HCT116 (cell line): ENCODE results near the gene EDDM13. TPM values are rescaled to one million over a fixed set of nuclear protein-coding genes. Genes with fewer than 3 reads are reported as not detected.

ENCODE experiments used
- ATAC-seq: fragments of 200-7000 bp; cut with Tn5 transposase; 2 replicates; pipeline ENCODE4 v1.9.1; 2020; ENCODE audit warnings: mild to moderate bottlenecking, moderate library complexity
- BruUV-seq: library from RNA; stranded (reverse); fragments of 400-500 nt; replicated peaks from 2 replicates; lab custom pipeline; 2021; lab: Mats Ljungman, UMichigan
- CTCF ChIA-PET: fragments of 300-600 bp; sonication (Branson Sonifier 250); formaldehyde crosslinking; loops from one replicate; lab custom pipeline; 2021; ENCODE audit warnings: antibody characterized with exemption; lab: Charles Lee
- POLR2A ChIA-PET: fragments of 300-600, 350-600 bp; sonication (Branson Sonifier 250); formaldehyde crosslinking; loops from one replicate; lab custom pipeline; 2021; ENCODE audit warnings: antibody characterized with exemption; lab: Charles Lee
- RAD21 ChIA-PET, 2 experiments: fragments of 300-600 bp; sonication (Branson Sonifier 250); formaldehyde crosslinking; loops; one replicate each; lab custom pipeline; 2023; ENCODE audit warnings: low total read pairs in 2 of 2; ENCODE audit not compliant: uncharacterized antibody in 2 of 2, unreplicated experiment in 2 of 2, low non-redundant PET in 1 of 2; lab: Charles Lee
- DNase-seq: peaks from one replicate; pipeline ENCODE4 v3.0.0-alpha.2; 2010; ENCODE audit warnings: low read depth, low spot score
- H2AFZ ChIP-seq: fragments of 200-600 bp; shearing (Covaris generic), sonication (generic); 2 replicates; pipeline ENCODE4 v1.6.1; 2017; ENCODE audit warnings: low read depth, mixed run types, mixed read lengths, antibody characterized with exemption, low read length; ENCODE audit not compliant: poor library complexity, severe bottlenecking
- H3K27ac ChIP-seq: 2 replicates; pipeline ENCODE4 v1.5.1; 2012; ENCODE audit warnings: low read depth, low read length
- H3K27me3 ChIP-seq: fragments of 200-600 bp; sonication (generic); 2 replicates; pipeline ENCODE4 v1.6.1; 2016; ENCODE audit warnings: mixed run types, low read length, mixed read lengths; ENCODE audit not compliant: insufficient read depth
- H3K36me3 ChIP-seq, 2 experiments: fragments of 200-500 bp in 1 of 2; fragments of 200-600 bp in 1 of 2; sonication (Bioruptor generic) in 1 of 2; sonication (generic) in 1 of 2; 2 replicates each; pipeline versions ENCODE4 v1.5.1 to v1.6.1; 2014 to 2016; ENCODE audit warnings: low read length in 2 of 2, inconsistent platforms in 1 of 2, mixed read lengths in 1 of 2, mixed run types in 1 of 2; ENCODE audit not compliant: insufficient read depth in 2 of 2, control insufficient read depth in 1 of 2
- H3K4me1 ChIP-seq, 2 experiments: fragments of 200-600 bp in 1 of 2; sonication (generic) in 1 of 2; 2 replicates each; pipeline versions ENCODE4 v1.5.1 to v1.6.1; 2012 to 2017; ENCODE audit warnings: low read length in 2 of 2, inconsistent platforms in 1 of 2, mild to moderate bottlenecking in 1 of 2, mixed read lengths in 1 of 2, mixed run types in 1 of 2, moderate library complexity in 1 of 2; ENCODE audit not compliant: insufficient read depth in 2 of 2, control insufficient read depth in 1 of 2
- H3K4me2 ChIP-seq: fragments of 200-600 bp; sonication (generic); 2 replicates; pipeline ENCODE4 v1.6.1; 2017; ENCODE audit warnings: mixed run types, low read length, mixed read lengths
- H3K4me3 ChIP-seq, 2 experiments: fragments of 200-600 bp in 1 of 2; sonication (generic) in 1 of 2; replicated peaks in 1 of 2; 2 replicates each; pipeline ENCODE4 v1.5.1; 2011 to 2016; ENCODE audit warnings: low read length in 2 of 2, control low read depth in 1 of 2, low read depth in 1 of 2, mild to moderate bottlenecking in 1 of 2, mixed read lengths in 1 of 2, mixed run types in 1 of 2
- H3K79me2 ChIP-seq: fragments of 200-600 bp; sonication (generic); 2 replicates; pipeline ENCODE4 v1.6.1; 2017; ENCODE audit warnings: mild to moderate bottlenecking, mixed run types, low read length, moderate library complexity, mixed read lengths; ENCODE audit not compliant: insufficient read depth
- H3K9ac ChIP-seq: fragments of 200-600 bp; sonication (generic); 2 replicates; pipeline ENCODE4 v1.6.1; 2016; ENCODE audit warnings: low read length, mixed read lengths
- H3K9me2 ChIP-seq: fragments of 200-600 bp; sonication (generic), shearing (Covaris generic); 2 replicates; pipeline ENCODE4 v1.6.1; 2017; ENCODE audit warnings: mixed run types, mild to moderate bottlenecking, moderate library complexity; ENCODE audit not compliant: insufficient read depth
- H3K9me3 ChIP-seq, 2 experiments: fragments of 200-500 bp in 1 of 2; fragments of 200-600 bp in 1 of 2; sonication (Bioruptor generic) in 1 of 2; sonication (generic) in 1 of 2; 2 replicates each; pipeline ENCODE4 v1.6.1; 2014 to 2017; ENCODE audit warnings: low read length in 2 of 2, mixed read lengths in 2 of 2, inconsistent platforms in 1 of 2, low read depth in 1 of 2, mild to moderate bottlenecking in 1 of 2, mixed run types in 1 of 2, moderate library complexity in 1 of 2; ENCODE audit not compliant: control insufficient read depth in 1 of 2, insufficient read depth in 1 of 2
- H4K20me1 ChIP-seq: fragments of 200-600 bp; sonication (generic), shearing (Covaris generic); 2 replicates; pipeline ENCODE4 v1.6.1; 2017; ENCODE audit warnings: mixed run types, mild to moderate bottlenecking, moderate library complexity; ENCODE audit not compliant: insufficient read depth
- CBX3 ChIP-seq: IDR thresholded peaks from 2 replicates; pipeline ENCODE4 v1.6.1; 2012; ENCODE audit warnings: low read depth
- CEBPB ChIP-seq: IDR thresholded peaks from 2 replicates; pipeline ENCODE4 v1.6.1; 2012; ENCODE audit warnings: low read depth
- EGR1 ChIP-seq: IDR thresholded peaks from 2 replicates; pipeline ENCODE4 v1.6.1; 2012; ENCODE audit warnings: low read depth
- ELF1 ChIP-seq: IDR thresholded peaks from 2 replicates; pipeline ENCODE4 v1.6.1; 2012; ENCODE audit warnings: low read depth, borderline replicate concordance
- EZH2 ChIP-seq: fragments of 200-600 bp; sonication (generic); IDR thresholded peaks from 2 replicates; pipeline ENCODE4 v1.6.1; 2017; ENCODE audit warnings: antibody characterized with exemption, mixed run types
- FOSL1 ChIP-seq: IDR thresholded peaks from 2 replicates; pipeline ENCODE4 v1.6.1; 2012; ENCODE audit warnings: low read depth
- JUND ChIP-seq: IDR thresholded peaks from 2 replicates; pipeline ENCODE4 v1.6.1; 2012
- POLR2A ChIP-seq: IDR thresholded peaks from 2 replicates; pipeline ENCODE4 v1.7.0; 2011; ENCODE audit warnings: borderline replicate concordance; ENCODE audit not compliant: insufficient read depth, insufficient read length; ENCODE audit errors: extremely low read depth
- SIN3A ChIP-seq: IDR thresholded peaks from 2 replicates; pipeline ENCODE4 v1.6.1; 2012; ENCODE audit warnings: low read depth
- SRF ChIP-seq: IDR thresholded peaks from 2 replicates; pipeline ENCODE4 v1.6.1; 2012; ENCODE audit warnings: low read depth
- TCF7L2 ChIP-seq: IDR thresholded peaks from 2 replicates; pipeline ENCODE4 v1.7.0; 2011; ENCODE audit warnings: borderline replicate concordance, inconsistent platforms; ENCODE audit not compliant: insufficient read depth, insufficient read length; ENCODE audit errors: extremely low read depth
- YY1 ChIP-seq: IDR thresholded peaks from 2 replicates; pipeline ENCODE4 v1.6.1; 2011; ENCODE audit warnings: low read length, low read depth, moderate library complexity, mild to moderate bottlenecking; ENCODE audit not compliant: insufficient replicate concordance; ENCODE audit errors: extremely low read depth
- ZFX ChIP-seq: fragments of 450-650 bp; IDR thresholded peaks from 2 replicates; pipeline ENCODE4 v1.6.1; 2017
- intact Hi-C: fragments of 100-400 bp; cut with micrococcal nuclease; formaldehyde crosslinking; loops from 2 replicates; pipeline ENCODE4 v1.10.0; 2022
- total RNA-seq: library from RNA; stranded (reverse); gene quantifications from one replicate; pipeline ENCODE4 v1.2.1, GENCODE V29; 2021; ENCODE audit not compliant: unreplicated experiment
- TF ChIP-seq, protein P1 (sequence below): IDR thresholded peaks from 2 replicates; pipeline ENCODE4 v1.6.1; 2011; ENCODE audit warnings: mild to moderate bottlenecking, low read length, moderate library complexity; ENCODE audit not compliant: insufficient replicate concordance; ENCODE audit errors: extremely low read depth
- TF ChIP-seq, protein P2 (sequence below): IDR thresholded peaks from 2 replicates; pipeline ENCODE4 v1.6.1; 2012

Gene EDDM13
- total RNA-seq, 1 experiment from 2014 or later, result not detected

DNA sequence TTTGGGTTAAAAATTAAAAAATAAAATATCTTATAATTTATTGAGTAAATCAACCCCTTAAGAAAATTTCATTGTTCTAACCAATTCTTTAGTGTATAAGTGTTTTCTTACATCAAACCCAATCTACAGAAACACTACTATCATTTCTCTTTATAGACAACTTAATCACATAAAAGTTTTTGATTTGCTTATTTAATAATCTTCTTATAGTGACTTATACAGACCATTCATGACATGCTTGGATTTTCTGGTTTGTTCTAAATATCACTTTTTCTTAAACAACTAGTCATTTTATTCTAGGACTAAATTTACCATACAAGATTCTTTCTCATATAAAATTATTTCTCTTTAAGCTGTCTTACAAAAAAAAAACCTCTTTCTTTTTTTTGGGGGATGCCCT, 69.4 kb downstream of the EDDM13 start:
- intact Hi-C loops, result no loop called here
- RAD21 ChIA-PET, result no interaction called here

DNA sequence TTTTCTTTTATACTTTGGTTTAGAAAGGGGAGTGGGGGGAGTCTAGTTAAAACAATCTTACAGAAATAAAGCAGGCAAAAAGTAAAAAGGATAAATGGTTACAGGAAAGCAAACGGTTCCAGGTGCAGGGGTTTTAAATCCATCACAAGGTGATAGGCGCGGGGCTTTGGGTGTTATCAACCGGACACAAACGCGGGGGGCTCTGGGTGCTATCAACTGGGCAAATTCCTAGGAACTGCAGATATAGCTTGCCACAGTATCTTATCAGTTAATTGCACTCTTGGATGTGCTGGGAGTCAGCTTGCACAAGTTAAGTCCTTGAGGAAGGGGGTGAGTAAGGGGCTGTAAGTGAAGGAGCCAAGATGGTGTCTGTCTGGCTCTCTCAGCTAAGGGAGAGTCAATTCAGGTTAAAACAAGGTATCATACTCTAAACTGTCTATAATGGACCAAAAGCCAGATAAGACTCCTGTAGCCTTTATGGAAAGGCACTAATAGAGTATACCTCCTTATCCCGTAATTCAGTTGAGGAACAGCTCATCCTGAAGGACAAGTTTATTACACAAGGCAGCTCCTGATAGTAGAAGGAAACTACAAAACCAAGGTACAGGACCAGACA, 74.7 kb downstream of the EDDM13 start:
- DNase-seq, result no peak
- Histone ChIP-seq H3K79me2 (no peaks in the 10 kb centered on the region), H3K4me3 (no peak overlapping the region), H3K9me3 (peaks cover 0 to 5% of the 10 kb centered on the region in 2 experiments; a peak in 2 of 4 replicates), H4K20me1 (no peaks in the 10 kb centered on the region), H3K4me1 (no peaks in the 10 kb centered on the region), H3K4me2 (no peak overlapping the region), H2AFZ (no peak overlapping the region), H3K27ac (no peak overlapping the region), H3K9ac (no peak overlapping the region), H3K9me2 (no peaks in the 10 kb centered on the region), H3K36me3 (no peaks in the 10 kb centered on the region), H3K27me3 (no peaks in the 10 kb centered on the region)
- ChIA-PET RAD21 (interaction anchor here in 1 of 2 experiments (0.6 kb wide), 1 partner anchor 21 kb away, joined by 3 read pairs; no protein-coding TSS in a partner anchor), POLR2A (no interaction called here), CTCF (interaction anchor here (1.2 to 2.8 kb wide), 4 partner anchors 14 to 281 kb away, joined by 3 to 18 read pairs (median 9); no protein-coding TSS in a partner anchor)
- no peak for ATAC-seq
- BruUV-seq, result no TSS peak
- intact Hi-C loops, result no loop called here
- TF ChIP-seq, protein P1, sequence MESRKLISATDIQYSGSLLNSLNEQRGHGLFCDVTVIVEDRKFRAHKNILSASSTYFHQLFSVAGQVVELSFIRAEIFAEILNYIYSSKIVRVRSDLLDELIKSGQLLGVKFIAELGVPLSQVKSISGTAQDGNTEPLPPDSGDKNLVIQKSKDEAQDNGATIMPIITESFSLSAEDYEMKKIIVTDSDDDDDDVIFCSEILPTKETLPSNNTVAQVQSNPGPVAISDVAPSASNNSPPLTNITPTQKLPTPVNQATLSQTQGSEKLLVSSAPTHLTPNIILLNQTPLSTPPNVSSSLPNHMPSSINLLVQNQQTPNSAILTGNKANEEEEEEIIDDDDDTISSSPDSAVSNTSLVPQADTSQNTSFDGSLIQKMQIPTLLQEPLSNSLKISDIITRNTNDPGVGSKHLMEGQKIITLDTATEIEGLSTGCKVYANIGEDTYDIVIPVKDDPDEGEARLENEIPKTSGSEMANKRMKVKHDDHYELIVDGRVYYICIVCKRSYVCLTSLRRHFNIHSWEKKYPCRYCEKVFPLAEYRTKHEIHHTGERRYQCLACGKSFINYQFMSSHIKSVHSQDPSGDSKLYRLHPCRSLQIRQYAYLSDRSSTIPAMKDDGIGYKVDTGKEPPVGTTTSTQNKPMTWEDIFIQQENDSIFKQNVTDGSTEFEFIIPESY, result no peak
- TF ChIP-seq CBX3, result no peak
- no peak for TF ChIP-seq EGR1
- TF ChIP-seq ZFX, result no peak
- TF ChIP-seq JUND, result no peak
- TF ChIP-seq, protein P2, sequence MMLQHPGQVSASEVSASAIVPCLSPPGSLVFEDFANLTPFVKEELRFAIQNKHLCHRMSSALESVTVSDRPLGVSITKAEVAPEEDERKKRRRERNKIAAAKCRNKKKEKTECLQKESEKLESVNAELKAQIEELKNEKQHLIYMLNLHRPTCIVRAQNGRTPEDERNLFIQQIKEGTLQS, result no peak
- TF ChIP-seq YY1, result no peak
- TF ChIP-seq TCF7L2, result no peak
- TF ChIP-seq ELF1, result no peak
- TF ChIP-seq FOSL1, result no peak
- no peak for TF ChIP-seq EZH2

More for the DNA sequence above, 69.4 kb downstream of the EDDM13 start:
- no peaks in the 10 kb centered on the region for H3K36me3 ChIP-seq
- H3K27ac ChIP-seq, result no peak overlapping the region
- BruUV-seq, result no TSS peak
- H4K20me1 ChIP-seq, result no peaks in the 10 kb centered on the region
- no peaks in the 10 kb centered on the region for H3K79me2 ChIP-seq
- H3K9me2 ChIP-seq, result no peaks in the 10 kb centered on the region
- H3K9ac ChIP-seq, result no peak overlapping the region
- no peak overlapping the region for H3K4me3 ChIP-seq
- DNase-seq (no peak), ATAC-seq (no peak)
- ChIA-PET POLR2A (no interaction called here), CTCF (no interaction called here)
- H3K4me1 ChIP-seq, result no peaks in the 10 kb centered on the region
- no peak overlapping the region for H3K4me2 ChIP-seq
- TF ChIP-seq TCF7L2, result no peak
- no peak for TF ChIP-seq SIN3A
- TF ChIP-seq CEBPB, result no peak
- no peak for TF ChIP-seq POLR2A
- no peak for TF ChIP-seq JUND
- no peak for TF ChIP-seq SRF
- TF ChIP-seq, protein P1, result no peak
- no peak for TF ChIP-seq CBX3
- H3K9me3 ChIP-seq, result peaks cover 4 to 12% of the 10 kb centered on the region in 2 experiments; a peak in 2 of 4 replicates
- no peak overlapping the region for H2AFZ ChIP-seq
- no peaks in the 10 kb centered on the region for H3K27me3 ChIP-seq
